Hematopoietic multipotent progenitor cell treated with erythropoietin and hydrocortisone succinate and interleukin-3 and kit ligand, for 15 days (in vitro differentiated cells): ENCODE results near the gene OPHN1.
A peak's percentile ranks its signal among the peaks of the same experiment; 100 is the strongest.

Experiments
- DNase-seq: peaks from one replicate; pipeline ENCODE4 v3.0.0-alpha.2; 2015; ENCODE audit warnings: low spot score

Gene OPHN1, protein sequence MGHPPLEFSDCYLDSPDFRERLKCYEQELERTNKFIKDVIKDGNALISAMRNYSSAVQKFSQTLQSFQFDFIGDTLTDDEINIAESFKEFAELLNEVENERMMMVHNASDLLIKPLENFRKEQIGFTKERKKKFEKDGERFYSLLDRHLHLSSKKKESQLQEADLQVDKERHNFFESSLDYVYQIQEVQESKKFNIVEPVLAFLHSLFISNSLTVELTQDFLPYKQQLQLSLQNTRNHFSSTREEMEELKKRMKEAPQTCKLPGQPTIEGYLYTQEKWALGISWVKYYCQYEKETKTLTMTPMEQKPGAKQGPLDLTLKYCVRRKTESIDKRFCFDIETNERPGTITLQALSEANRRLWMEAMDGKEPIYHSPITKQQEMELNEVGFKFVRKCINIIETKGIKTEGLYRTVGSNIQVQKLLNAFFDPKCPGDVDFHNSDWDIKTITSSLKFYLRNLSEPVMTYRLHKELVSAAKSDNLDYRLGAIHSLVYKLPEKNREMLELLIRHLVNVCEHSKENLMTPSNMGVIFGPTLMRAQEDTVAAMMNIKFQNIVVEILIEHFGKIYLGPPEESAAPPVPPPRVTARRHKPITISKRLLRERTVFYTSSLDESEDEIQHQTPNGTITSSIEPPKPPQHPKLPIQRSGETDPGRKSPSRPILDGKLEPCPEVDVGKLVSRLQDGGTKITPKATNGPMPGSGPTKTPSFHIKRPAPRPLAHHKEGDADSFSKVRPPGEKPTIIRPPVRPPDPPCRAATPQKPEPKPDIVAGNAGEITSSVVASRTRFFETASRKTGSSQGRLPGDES

GRCh38 chrX:68433155-68433980 is at the start of gene OPHN1:
OPHN1 (minus strand) TSS chrX:68433495; CDS start chrX:68433020, 475 bp downstream.
- DNase-seq = peak; percentile 11

DNA sequence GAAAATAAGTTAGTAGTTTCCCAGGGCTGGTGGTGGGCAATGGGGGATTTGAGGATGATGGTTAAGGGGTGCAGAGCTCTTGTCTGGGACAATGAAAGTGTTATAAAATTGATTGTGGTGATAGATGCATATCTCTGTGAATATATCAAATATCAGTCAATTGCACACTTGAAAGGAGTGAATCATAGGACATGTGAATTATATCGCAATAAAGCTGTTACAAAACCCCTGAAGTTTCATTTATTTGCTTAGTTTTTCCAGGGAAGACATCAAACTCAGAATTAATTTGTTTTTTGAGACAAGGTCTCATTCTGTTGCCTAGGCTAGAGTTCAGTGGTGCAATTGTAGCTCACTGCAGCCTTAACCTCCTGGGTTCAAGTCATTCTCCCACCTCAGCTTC is 47.7 kb upstream of the OPHN1 start:
- DNase-seq = no peak

DNA sequence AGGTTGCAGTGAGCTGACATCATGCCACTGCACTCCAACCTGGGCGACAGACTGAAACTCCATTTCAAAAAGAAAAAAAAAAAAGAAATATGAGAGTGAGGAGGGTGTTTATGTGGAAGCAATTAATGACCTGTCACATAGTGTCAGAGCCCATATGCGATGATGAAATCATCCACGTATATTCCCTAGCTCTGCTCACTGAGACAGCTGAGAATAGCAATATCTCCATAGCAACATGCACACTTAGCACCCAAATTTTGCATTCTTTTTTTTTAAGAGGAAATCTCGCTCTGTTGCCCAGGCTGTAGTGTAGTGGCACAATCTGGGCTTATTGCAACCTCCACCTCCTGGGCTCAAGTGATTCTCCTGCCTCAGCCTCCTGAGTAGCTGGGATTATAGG is 31.5 kb upstream of the OPHN1 start:
- DNase-seq = no peak

GRCh38 chrX:68463880-68464279 is 30.6 kb upstream of the OPHN1 start:
- no peak for DNase-seq

DNA sequence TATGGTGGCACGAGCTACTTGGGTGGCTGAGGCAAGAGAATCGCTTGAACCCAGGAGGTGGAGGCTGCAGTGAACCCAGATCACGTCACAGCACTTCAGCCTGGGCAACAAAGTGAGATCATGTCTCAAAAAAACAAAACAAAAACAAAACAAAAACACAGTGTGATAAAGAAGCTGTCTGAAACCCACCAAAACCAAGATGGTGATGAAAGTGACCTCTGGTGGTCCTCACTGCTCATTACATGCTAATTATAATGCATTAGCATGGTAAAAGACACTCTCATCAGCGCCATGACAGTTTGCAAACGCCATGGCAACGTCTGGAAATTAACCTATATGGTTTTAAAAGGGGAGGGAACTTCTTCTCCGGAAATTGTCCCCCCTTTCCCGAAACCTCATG is 29.4 kb upstream of the OPHN1 start:
- peak; percentile 45 for DNase-seq

GRCh38 chrX:68462197-68462596 is 28.9 kb upstream of the OPHN1 start:
- no peak for DNase-seq

GRCh38 chrX:68461576-68461975 is 28.3 kb upstream of the OPHN1 start:
- no peak for DNase-seq

GRCh38 chrX:68461093-68461492 is 27.8 kb upstream of the OPHN1 start:
- no peak for DNase-seq

DNA sequence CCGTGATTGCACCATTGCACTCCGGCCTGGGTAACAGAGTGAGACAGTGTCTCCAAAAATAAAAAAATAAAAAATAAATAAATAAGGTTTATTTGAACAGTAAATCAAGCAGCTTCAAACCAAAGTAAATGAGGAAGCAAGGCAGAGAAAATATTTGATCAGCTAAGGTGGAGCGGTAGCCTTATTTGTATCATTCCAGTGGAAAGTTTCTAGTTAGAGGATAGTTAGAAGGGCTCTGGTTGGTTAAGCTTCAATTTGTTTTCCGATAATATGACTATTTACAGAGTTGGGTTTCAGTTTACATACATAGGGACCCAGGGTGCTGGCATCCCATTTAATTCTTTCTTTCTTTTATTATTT is 21.8 kb upstream of the OPHN1 start:
- DNase-seq = no peak

DNA sequence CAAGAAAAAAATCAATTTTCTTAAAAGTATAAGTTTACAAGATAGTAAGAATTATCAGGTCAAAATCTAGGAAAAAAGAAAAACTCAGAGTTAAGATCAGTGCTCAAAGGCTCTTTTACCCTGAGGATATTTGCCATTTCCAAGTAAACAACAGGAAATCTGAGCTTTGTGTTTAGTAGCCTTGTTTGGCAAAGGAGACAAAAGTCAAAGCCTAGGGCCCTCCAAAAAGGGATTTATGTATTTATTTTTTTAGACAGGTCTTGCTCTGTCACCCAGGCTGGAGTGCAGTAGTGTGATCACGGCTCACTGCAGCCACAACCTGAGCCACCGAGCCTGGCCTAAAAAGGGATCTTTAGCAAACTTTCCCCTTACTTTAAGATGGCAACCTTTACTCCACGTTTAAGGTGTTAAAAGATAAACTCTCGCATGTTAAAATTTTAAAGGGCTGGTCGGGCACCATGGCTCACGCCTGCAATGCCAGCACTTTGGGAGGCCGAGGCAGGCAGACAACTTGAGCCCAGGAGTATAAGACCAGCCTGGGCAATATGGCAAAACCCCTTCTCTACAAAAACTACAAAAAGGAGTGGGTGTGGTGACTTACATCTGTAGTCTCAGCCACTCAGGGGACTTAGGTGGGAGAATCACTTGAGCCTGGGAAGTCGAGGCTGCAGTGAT is 21.3 kb upstream of the OPHN1 start:
- DNase-seq = no peak

DNA sequence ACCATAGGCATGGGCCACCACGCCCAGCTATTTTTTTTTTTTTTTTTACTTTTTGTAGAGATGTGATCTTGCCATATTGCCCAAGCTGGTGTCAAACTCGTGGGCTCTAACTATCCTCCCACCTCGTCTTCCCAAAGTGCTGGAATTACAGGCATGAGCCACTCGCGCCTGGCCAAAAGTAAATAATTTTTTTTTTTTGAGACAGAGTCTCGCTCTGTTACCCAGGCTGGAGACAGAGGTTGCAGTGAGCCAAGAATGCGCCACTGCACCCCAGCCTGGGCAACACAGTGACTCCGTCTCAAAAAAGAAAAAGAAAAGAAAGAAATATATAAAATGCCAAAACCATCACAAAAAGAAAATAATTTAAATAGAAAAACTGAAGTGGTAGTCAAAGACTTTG is 18.4 kb upstream of the OPHN1 start:
- DNase-seq = no peak

DNA sequence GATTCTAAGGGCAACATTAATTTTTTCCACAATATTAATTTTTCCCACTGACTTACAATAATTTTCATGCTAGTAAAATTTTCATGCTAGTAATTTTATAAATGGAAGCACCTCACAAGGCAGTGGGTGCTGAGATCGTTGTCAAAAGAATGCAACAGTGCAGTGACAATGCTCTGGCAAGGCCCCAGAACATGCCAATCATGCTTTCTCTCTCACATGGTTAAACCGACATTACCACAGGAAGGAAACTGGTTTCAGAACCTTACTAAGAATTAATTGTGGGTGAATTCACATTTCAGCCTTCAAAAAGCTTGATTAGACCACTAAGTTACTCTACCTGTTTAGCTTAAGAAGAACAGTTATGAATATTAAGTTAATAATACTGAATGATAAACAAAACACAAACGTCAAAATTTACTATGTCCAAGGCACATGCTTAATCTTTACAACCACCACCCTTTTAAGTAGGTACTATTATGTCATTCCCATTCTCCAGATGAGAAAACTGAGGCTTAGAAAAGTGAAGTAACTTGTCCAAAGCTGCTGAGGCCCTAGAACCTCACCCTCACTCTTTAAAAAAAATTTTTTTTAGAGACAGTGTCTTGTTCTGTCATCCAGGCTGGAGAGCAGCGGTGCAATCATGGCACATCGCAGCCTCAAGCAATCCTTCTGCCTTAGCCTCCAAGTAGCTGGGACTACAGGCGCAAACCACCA is 10.0 kb upstream of the OPHN1 start:
- DNase-seq = no peak

GRCh38 chrX:68440940-68441339 is 7.6 kb upstream of the OPHN1 start:
- DNase-seq = peak; percentile 12

DNA sequence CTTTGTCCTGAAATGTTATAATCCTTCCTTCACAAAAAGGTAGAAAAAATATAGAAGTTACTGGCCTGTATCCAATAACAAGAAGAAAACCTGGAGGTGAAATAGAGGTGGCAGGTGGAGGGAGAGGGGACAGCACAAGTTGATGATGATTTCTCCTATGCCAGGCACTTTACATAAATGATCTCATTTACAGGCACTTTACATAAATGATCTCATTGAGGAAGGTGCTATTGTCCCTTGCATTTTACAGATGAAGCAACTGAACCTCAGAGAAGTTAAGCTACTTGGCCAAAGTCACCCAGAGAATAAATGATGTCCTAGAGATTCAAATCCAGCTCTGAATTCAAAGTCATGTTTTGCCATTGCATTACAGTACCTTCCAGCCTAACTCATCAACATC is 7.1 kb upstream of the OPHN1 start:
- no peak for DNase-seq

DNA sequence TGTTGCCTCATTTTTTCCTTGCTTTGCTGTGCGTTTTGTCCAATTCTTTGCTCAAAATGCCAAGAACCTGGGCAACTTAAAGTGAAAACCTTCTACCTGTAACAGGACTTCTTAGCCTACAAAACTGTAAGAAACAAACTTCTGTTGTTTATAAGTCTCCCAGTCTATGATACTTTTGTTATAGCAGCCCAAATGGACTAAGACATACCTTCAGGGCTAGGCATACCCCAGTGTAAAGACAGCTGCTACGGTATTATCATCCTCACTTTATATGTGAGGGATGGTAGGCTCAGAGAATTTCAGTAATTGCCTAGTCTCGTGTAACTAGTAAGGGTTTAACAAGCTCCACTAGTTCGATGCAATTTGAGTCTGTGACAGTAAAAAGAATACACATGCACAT is 6.0 kb upstream of the OPHN1 start:
- DNase-seq = no peak

GRCh38 chrX:68438575-68438974 is 5.3 kb upstream of the OPHN1 start:
- peak; percentile 74 for DNase-seq

GRCh38 chrX:68433981-68434299 is 645 bp upstream of the OPHN1 start:
- no peak for DNase-seq

GRCh38 chrX:68432648-68433047 is 647 bp downstream of the OPHN1 start:
- peak; percentile 3 for DNase-seq

- no peak for DNase-seq
These were observed 1.5 kb downstream of the OPHN1 start for GRCh38 chrX:68431836-68432235.

- DNase-seq = no peak
These were observed 4.1 kb downstream of the OPHN1 start for GRCh38 chrX:68429216-68429615.

GRCh38 chrX:68428431-68428830 is 4.9 kb downstream of the OPHN1 start:
- DNase-seq = no peak

DNA sequence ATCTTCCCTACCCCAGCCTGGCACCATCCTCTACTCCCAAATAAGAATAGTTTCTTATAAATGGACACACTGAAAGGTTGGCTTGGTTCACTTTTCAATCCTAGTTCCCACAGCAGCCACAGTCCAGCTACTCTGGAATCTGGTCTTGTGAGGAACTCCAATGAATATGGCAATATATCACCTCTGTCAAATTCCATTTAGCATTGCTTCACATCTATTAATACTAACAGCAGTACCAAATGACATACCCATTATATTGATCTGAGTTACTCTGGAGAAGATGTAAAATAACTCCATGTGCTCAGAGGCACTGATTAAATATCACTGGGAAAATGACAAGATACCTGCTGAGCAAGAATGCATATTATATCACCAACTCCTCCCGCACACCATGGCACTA is 8.6 kb downstream of the OPHN1 start:
- no peak for DNase-seq
